HG02642 (cell line): ENCODE measurements around the gene PCNX3.

Experiments
- ATAC-seq: cut with Tn5 transposase; IDR thresholded peaks from one replicate; pipeline ENCODE4 v1.9.1; 2021; ENCODE audit warnings: mild to moderate bottlenecking; ENCODE audit not compliant: unreplicated experiment, poor library complexity

Gene PCNX3

GRCh38 chr11:65617990-65618751 is 2.6 kb downstream of the PCNX3 start:
- ATAC-seq, result no peak

GRCh38 chr11:65618763-65619162 is 3.2 kb downstream of the PCNX3 start:
- ATAC-seq, result no peak

GRCh38 chr11:65619281-65619928 is 3.8 kb downstream of the PCNX3 start:
- ATAC-seq, result no peak

- no peak for ATAC-seq
These were observed 5.1 kb downstream of the PCNX3 start for GRCh38 chr11:65620666-65621065.

- ATAC-seq, result no peak
These were observed 5.9 kb downstream of the PCNX3 start for GRCh38 chr11:65621460-65621859.

GRCh38 chr11:65622011-65622410 is 6.4 kb downstream of the PCNX3 start:
- ATAC-seq, result no peak

GRCh38 chr11:65623177-65623576 is 7.6 kb downstream of the PCNX3 start:
- no peak for ATAC-seq

GRCh38 chr11:65623852-65624616 is 8.5 kb downstream of the PCNX3 start:
- no peak for ATAC-seq

GRCh38 chr11:65624931-65625627 is 9.5 kb downstream of the PCNX3 start:
- ATAC-seq, result no peak

- ATAC-seq, result no peak
These were observed 10.2 kb downstream of the PCNX3 start for GRCh38 chr11:65625628-65626342.

- ATAC-seq, result no peak
These were observed 11.6 kb downstream of the PCNX3 start for GRCh38 chr11:65627202-65627601.

- no peak for ATAC-seq
These were observed 14.0 kb downstream of the PCNX3 start for GRCh38 chr11:65629579-65629978.

- ATAC-seq, result no peak
These were observed 14.6 kb downstream of the PCNX3 start for GRCh38 chr11:65630215-65630614.

GRCh38 chr11:65633390-65634108 is 18.0 kb downstream of the PCNX3 start:
- ATAC-seq, result no peak

GRCh38 chr11:65634109-65634436 is 18.5 kb downstream of the PCNX3 start:
- ATAC-seq, result no peak

- ATAC-seq, result no peak
These were observed 18.9 kb downstream of the PCNX3 start for GRCh38 chr11:65634440-65634839.

GRCh38 chr11:65634905-65635731 is 19.5 kb downstream of the PCNX3 start:
- ATAC-seq, result no peak

GRCh38 chr11:65636108-65637031 is 20.8 kb downstream of the PCNX3 start:
- no peak for ATAC-seq
